GM12892 (cell line): Measurements from ENCODE around the gene TRIO.

Experiments used
- POLR2A ChIP-seq: IDR thresholded peaks from 2 replicates; pipeline ENCODE4 v1.6.1; 2011; ENCODE audit warnings: low read depth, low read length, control low read depth
- POLR2AphosphoS5 ChIP-seq: IDR thresholded peaks from 2 replicates; pipeline ENCODE4 v1.6.1; 2011; ENCODE audit warnings: low read depth, low read length, control low read depth
- TAF1 ChIP-seq: IDR thresholded peaks from 2 replicates; pipeline ENCODE4 v1.6.1; 2011; ENCODE audit warnings: low read depth, mild to moderate bottlenecking, control low read depth, low read length, borderline replicate concordance

- no peak for TF ChIP-seq POLR2A
- TF ChIP-seq POLR2AphosphoS5 = no peak
- no peak for TF ChIP-seq TAF1
These were observed 256.0 kb downstream of the TRIO start for GRCh38 chr5:14399054-14399692.
